ENCODE measurements around the gene HEXB. TPM values are rescaled to one million over a fixed set of nuclear protein-coding genes. Genes with fewer than 3 reads are reported as not detected.

HEXB gene
- total RNA-seq, 2 experiments from 2014 or later = 44.7 to 51.7 TPM

GRCh38 chr5:74761241-74761640 is 76.2 kb downstream of the HEXB start:
- H3K4me1 Mint-ChIP-seq = peaks cover 32% of the 10 kb centered on the region
- H3K4me3 Mint-ChIP-seq = no peak overlapping the region

GRCh38 chr5:74762599-74762998 is 77.6 kb downstream of the HEXB start:
- Mint-ChIP-seq H3K27me3 (no peaks in the 10 kb centered on the region), H3K36me3 (peaks cover 13% of the 10 kb centered on the region), H3K4me1 (peaks cover 32% of the 10 kb centered on the region), H3K27ac (no peak overlapping the region), H3K9me3 (no peaks in the 10 kb centered on the region), H3K4me3 (no peak overlapping the region)
- DNase-seq = no peak

More at GRCh38 chr5:74761241-74761640, 76.2 kb downstream of the HEXB start:
- Mint-ChIP-seq H3K27ac (no peak overlapping the region), H3K9me3 (peaks cover 5% of the 10 kb centered on the region), H3K36me3 (peaks cover 21% of the 10 kb centered on the region), H3K27me3 (no peaks in the 10 kb centered on the region)
- no peak for DNase-seq

- Mint-ChIP-seq H3K36me3 (peaks cover 9% of the 10 kb centered on the region), H3K4me1 (peaks cover 35% of the 10 kb centered on the region), H3K27ac (no peak overlapping the region), H3K27me3 (no peaks in the 10 kb centered on the region), H3K4me3 (no peak overlapping the region), H3K9me3 (no peaks in the 10 kb centered on the region)
- no peak for DNase-seq
These were observed 78.5 kb downstream of the HEXB start for GRCh38 chr5:74763504-74763903.

- H3K9me3 Mint-ChIP-seq = no peaks in the 10 kb centered on the region
- no peak for DNase-seq
- H3K4me3 Mint-ChIP-seq = peak overlapping the region; percentile 99
- no peaks in the 10 kb centered on the region for H3K27me3 Mint-ChIP-seq
- H3K27ac Mint-ChIP-seq = no peak overlapping the region
- peaks cover 10% of the 10 kb centered on the region for H3K36me3 Mint-ChIP-seq
- peaks cover 39% of the 10 kb centered on the region for H3K4me1 Mint-ChIP-seq
These were observed 80.2 kb downstream of the HEXB start for GRCh38 chr5:74765201-74765600.

GRCh38 chr5:74765929-74766328 is 80.9 kb downstream of the HEXB start:
- Mint-ChIP-seq H3K4me1 (peaks cover 39% of the 10 kb centered on the region), H3K4me3 (peak overlapping the region; percentile 99)

GRCh38 chr5:74766418-74766848 is 81.4 kb downstream of the HEXB start:
- Mint-ChIP-seq H3K27me3 (no peaks in the 10 kb centered on the region), H3K4me1 (peaks cover 35% of the 10 kb centered on the region), H3K4me3 (peak overlapping the region; percentile 99), H3K9me3 (no peaks in the 10 kb centered on the region), H3K27ac (peak overlapping the region; percentile 98), H3K36me3 (peaks cover 13% of the 10 kb centered on the region)
- no peak for DNase-seq

More at GRCh38 chr5:74765929-74766328, 80.9 kb downstream of the HEXB start:
- peaks cover 13% of the 10 kb centered on the region for H3K36me3 Mint-ChIP-seq
- DNase-seq = no peak
- H3K27ac Mint-ChIP-seq = no peak overlapping the region
- H3K9me3 Mint-ChIP-seq = no peaks in the 10 kb centered on the region
- no peaks in the 10 kb centered on the region for H3K27me3 Mint-ChIP-seq

GRCh38 chr5:74766849-74767578 is 82.0 kb downstream of the HEXB start, which contains the start of the genes GFM2 and NSA2:
GFM2 (minus strand) TSS chr5:74767117; CDS start chr5:74763742, 3,375 bp downstream.
NSA2 (plus strand) TSS chr5:74767249; CDS start chr5:74767361, 112 bp downstream.
- Mint-ChIP-seq H3K9me3 (no peaks in the 10 kb centered on the region), H3K27ac (peak within 1 kb of the TSS; percentile 98), H3K36me3 (peaks cover 14% of the 10 kb centered on the region), H3K4me3 (peak within 1 kb of the TSS; percentile 99), H3K27me3 (no peaks in the 10 kb centered on the region), H3K4me1 (peaks cover 29% of the 10 kb centered on the region)
- DNase-seq = peak; percentile 91

- peak overlapping the region; percentile 99 for H3K4me3 Mint-ChIP-seq
- H3K27me3 Mint-ChIP-seq = no peaks in the 10 kb centered on the region
- peaks cover 27% of the 10 kb centered on the region for H3K4me1 Mint-ChIP-seq
- no peaks in the 10 kb centered on the region for H3K9me3 Mint-ChIP-seq
- peak; percentile 5 for DNase-seq
- peaks cover 15% of the 10 kb centered on the region for H3K36me3 Mint-ChIP-seq
- H3K27ac Mint-ChIP-seq = peak overlapping the region; percentile 98
These were observed 82.5 kb downstream of the HEXB start for GRCh38 chr5:74767579-74767913.

Other genes with a start within 250 kb of the HEXB start
- gene ENC1, start 44.5 kb upstream of the HEXB start, total RNA-seq = under 1 TPM; 0.52 to 0.60 TPM
- gene GFM2, start 81.9 kb downstream of the HEXB start, total RNA-seq = 10 to 100 TPM; 30.9 to 31.2 TPM
- gene NSA2, start 82.0 kb downstream of the HEXB start, total RNA-seq = 100 to 1,000 TPM; 173 to 193 TPM
- gene FAM169A, start 181.2 kb downstream of the HEXB start, total RNA-seq = 10 to 100 TPM; 12.0 to 12.2 TPM

Measured in activated naive CD8-positive, alpha-beta T cell treated with anti-CD3 and anti-CD28 coated beads for 36 hours (primary cell).